Hindlimb muscle (tissue), 1 donor: ENCODE measurements around the gene FAM237A. TPM values are rescaled to one million over a fixed set of nuclear protein-coding genes. Genes with fewer than 3 reads are reported as not detected.

Experiments used
- DNase-seq: peaks from one replicate; pipeline ENCODE4 v3.0.0-alpha.2; 2013
- polyA plus RNA-seq: library from polyadenylated mRNA; unstranded; fragments of 120-200 nt; gene quantifications from one replicate; pipeline ENCODE4 v1.2.1, GENCODE V29; 2013; ENCODE audit not compliant: insufficient read length

The FAM237A gene
- polyA plus RNA-seq, 1 donor, result not detected

DNA sequence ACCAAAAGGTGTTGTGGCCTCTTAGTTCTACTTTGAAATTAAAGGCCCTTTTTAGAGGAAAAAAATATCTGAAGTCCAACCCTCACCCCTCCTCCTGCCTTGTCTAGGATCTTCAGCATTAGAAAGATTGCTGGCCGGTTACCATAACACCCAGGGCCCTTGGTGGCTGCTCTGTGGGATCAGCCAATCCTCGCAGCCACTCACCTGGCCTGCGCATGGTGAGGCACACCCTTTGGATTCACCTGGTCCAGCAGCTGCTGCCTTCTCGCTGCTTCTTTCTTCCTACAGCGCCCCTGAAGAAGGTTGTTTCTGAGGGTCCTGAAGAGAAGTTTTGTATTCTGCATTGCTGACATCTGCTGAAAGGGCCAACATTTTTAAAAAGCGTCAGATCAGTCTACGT is 50.7 kb downstream of the FAM237A start:
- DNase-seq, result no peak

DNA sequence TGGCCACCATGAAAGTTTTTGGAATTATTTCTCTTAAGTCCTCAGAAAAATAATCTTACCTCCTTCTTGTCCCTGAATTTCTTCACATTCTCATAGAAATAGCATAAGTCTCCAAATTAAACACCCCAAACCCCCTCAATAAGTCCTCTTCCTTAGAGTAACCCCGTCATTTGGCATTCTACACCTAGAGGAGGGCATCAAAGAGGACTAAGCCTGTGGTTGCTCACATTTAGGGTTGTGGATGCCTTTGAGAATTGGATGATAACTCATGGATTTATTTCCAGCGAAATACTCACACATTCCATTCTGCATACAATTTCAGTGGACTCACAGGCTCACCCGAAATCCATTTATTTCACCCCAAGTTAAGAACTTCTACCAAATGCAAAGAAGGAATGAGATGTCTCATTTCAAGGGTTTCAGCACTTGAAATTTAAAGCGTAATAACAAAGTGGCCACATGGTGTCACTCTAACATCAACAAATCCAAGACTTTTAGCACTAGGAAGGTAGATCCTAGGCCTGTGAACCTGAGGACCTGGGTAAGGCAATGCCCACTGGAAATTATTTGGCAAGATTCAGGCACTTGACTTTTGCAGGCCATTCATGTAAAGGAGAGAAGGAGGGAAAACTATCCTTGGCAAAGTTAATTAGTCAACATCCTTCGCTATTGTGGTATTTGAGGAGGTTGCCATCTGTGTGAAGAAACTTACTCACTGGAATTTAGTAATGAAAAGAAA is 51.3 kb downstream of the FAM237A start:
- peak; percentile 41 for DNase-seq

DNA sequence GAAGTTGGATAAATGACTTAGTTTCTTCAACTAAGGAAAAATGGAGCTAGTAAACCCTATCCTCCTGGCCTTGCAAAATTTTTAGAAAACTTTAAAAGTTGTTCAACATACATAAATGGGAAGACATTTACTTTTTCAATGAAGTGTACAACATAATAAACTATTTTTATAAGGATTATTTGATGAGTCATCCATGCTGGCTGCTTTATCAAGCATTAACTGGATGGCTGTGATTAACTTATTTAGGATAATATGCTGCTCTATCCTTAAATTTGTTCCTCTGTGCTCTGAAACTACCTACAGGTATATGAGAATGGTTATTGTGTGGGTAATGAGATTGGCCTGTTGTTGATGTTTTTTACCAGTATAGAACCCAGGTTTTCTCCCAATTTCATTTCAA is 54.6 kb downstream of the FAM237A start:
- DNase-seq, result no peak

DNA sequence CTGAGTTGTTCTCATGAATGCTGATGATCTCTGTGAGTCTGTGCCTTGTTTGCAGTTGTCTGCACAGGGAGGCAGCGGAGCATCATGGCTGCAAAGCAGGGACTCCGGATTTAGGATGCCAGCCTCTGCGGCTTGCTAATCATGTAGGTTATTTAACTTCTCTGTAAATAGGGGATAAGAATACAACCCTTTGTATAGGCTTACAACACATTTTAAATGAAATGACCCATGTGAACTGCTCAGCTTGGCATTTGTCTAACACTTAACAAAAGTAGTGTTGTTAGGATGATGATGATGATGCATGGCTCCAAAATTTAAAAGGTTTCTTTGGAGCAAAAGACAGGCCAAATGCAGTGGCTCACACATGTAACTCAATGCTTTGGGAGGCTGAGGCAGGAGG is 56.5 kb downstream of the FAM237A start:
- DNase-seq, result no peak

Other genes starting within 250 kb of the FAM237A start
- 8.2 TPM for gene ADAM23, start 199.0 kb upstream of the FAM237A start, polyA plus RNA-seq
- gene DYTN, start 75.9 kb downstream of the FAM237A start, polyA plus RNA-seq, result not detected
- gene MDH1B, start 122.8 kb downstream of the FAM237A start, polyA plus RNA-seq, result 0.28 TPM
- 22.3 TPM for gene FASTKD2, start 123.1 kb downstream of the FAM237A start, polyA plus RNA-seq